Duodenal mucosa (tissue), 2 donors: ENCODE data around the gene GMIP.

Experiments used
- H3K27ac ChIP-seq: one replicate; pipeline ENCODE4 v1.7.0; 2013; ENCODE audit warnings: low read depth, low read length
- H3K27me3 ChIP-seq, 2 donors: one replicate each; pipeline ENCODE4 v1.7.0; 2013; ENCODE audit warnings: low read length in 2 of 2, control low read depth in 1 of 2; ENCODE audit not compliant: insufficient read depth in 2 of 2, control insufficient read depth in 1 of 2
- H3K36me3 ChIP-seq, 2 donors: one replicate each; pipeline ENCODE4 v1.7.0; 2013; ENCODE audit warnings: low read length in 2 of 2, control low read depth in 1 of 2; ENCODE audit not compliant: insufficient read depth in 2 of 2, control insufficient read depth in 1 of 2
- H3K4me1 ChIP-seq, 2 donors: one replicate each; pipeline ENCODE4 v1.7.0; 2013; ENCODE audit warnings: low read length in 2 of 2, control low read depth in 1 of 2; ENCODE audit not compliant: insufficient read depth in 2 of 2, control insufficient read depth in 1 of 2
- H3K4me3 ChIP-seq, 2 donors: one replicate each; pipeline ENCODE4 v1.7.0; 2013; ENCODE audit warnings: low read length in 2 of 2, low read depth in 1 of 2
- H3K9ac ChIP-seq, 2 donors: one replicate each; pipeline ENCODE4 v1.7.0; 2013; ENCODE audit warnings: low read length in 2 of 2, low read depth in 1 of 2
- H3K9me3 ChIP-seq, 2 donors: one replicate each; pipeline ENCODE4 v1.7.0; 2013; ENCODE audit warnings: low read length in 2 of 2, control low read depth in 1 of 2; ENCODE audit not compliant: control insufficient read depth in 1 of 2

Gene GMIP

GRCh38 chr19:19659646-19660245 lies 16.3 kb upstream of the GMIP start:
- Histone ChIP-seq H3K9ac (no peak overlapping the region), H3K4me1 (peaks cover 17 to 24% of the 10 kb centered on the region in 2 donors), H3K27me3 (no peaks in the 10 kb centered on the region), H3K36me3 (peaks cover 32 to 52% of the 10 kb centered on the region in 2 donors), H3K27ac (no peak overlapping the region), H3K4me3 (no peak overlapping the region), H3K9me3 (no peaks in the 10 kb centered on the region)

- Histone ChIP-seq H3K4me3 (no peak overlapping the region), H3K4me1 (peaks cover 13 to 17% of the 10 kb centered on the region in 2 donors), H3K27me3 (no peaks in the 10 kb centered on the region), H3K27ac (no peak overlapping the region), H3K36me3 (peaks cover 45 to 74% of the 10 kb centered on the region in 2 donors), H3K9ac (no peak overlapping the region), H3K9me3 (no peaks in the 10 kb centered on the region)
Measured at GRCh38 chr19:19657397-19657783, 13.9 kb upstream of the GMIP start.

GRCh38 chr19:19656451-19657396 lies 13.3 kb upstream of the GMIP start:
- H3K36me3 ChIP-seq: peaks cover 50 to 80% of the 10 kb centered on the region in 2 donors
- no peaks in the 10 kb centered on the region for H3K27me3 ChIP-seq
- H3K9ac ChIP-seq: no peak overlapping the region
- no peak overlapping the region for H3K27ac ChIP-seq
- H3K9me3 ChIP-seq: no peaks in the 10 kb centered on the region
- peaks cover 7 to 10% of the 10 kb centered on the region in 2 donors for H3K4me1 ChIP-seq
- H3K4me3 ChIP-seq: no peak overlapping the region

- Histone ChIP-seq H3K4me3 (no peak overlapping the region), H3K4me1 (peaks cover 0 to 3% of the 10 kb centered on the region in 2 donors), H3K9ac (no peak overlapping the region), H3K36me3 (peaks cover 59 to 90% of the 10 kb centered on the region in 2 donors), H3K9me3 (no peaks in the 10 kb centered on the region), H3K27me3 (no peaks in the 10 kb centered on the region), H3K27ac (no peak overlapping the region)
Measured at GRCh38 chr19:19655641-19656343, 12.3 kb upstream of the GMIP start.

GRCh38 chr19:19655051-19655594 lies 11.7 kb upstream of the GMIP start:
- Histone ChIP-seq H3K36me3 (peaks cover 59 to 95% of the 10 kb centered on the region in 2 donors), H3K4me3 (no peak overlapping the region), H3K27me3 (no peaks in the 10 kb centered on the region), H3K9me3 (no peaks in the 10 kb centered on the region), H3K27ac (no peak overlapping the region), H3K4me1 (peaks cover 0 to 3% of the 10 kb centered on the region in 2 donors), H3K9ac (no peak overlapping the region)

GRCh38 chr19:19654441-19654840 lies 11.0 kb upstream of the GMIP start:
- Histone ChIP-seq H3K36me3 (peaks cover 55 to 96% of the 10 kb centered on the region in 2 donors), H3K4me3 (no peak overlapping the region), H3K27ac (no peak overlapping the region), H3K4me1 (no peaks in the 10 kb centered on the region), H3K27me3 (no peaks in the 10 kb centered on the region), H3K9ac (no peak overlapping the region), H3K9me3 (no peaks in the 10 kb centered on the region)

- no peak overlapping the region for H3K27ac ChIP-seq
- no peaks in the 10 kb centered on the region for H3K9me3 ChIP-seq
- H3K4me3 ChIP-seq: no peak overlapping the region
- peaks cover 54 to 93% of the 10 kb centered on the region in 2 donors for H3K36me3 ChIP-seq
- no peak overlapping the region for H3K9ac ChIP-seq
- no peaks in the 10 kb centered on the region for H3K27me3 ChIP-seq
- no peaks in the 10 kb centered on the region for H3K4me1 ChIP-seq
Measured at GRCh38 chr19:19653597-19654147, 10.2 kb upstream of the GMIP start.

GRCh38 chr19:19652482-19653295 lies 9.2 kb upstream of the GMIP start:
- no peak overlapping the region for H3K9ac ChIP-seq
- H3K27ac ChIP-seq: no peak overlapping the region
- H3K4me1 ChIP-seq: no peaks in the 10 kb centered on the region
- H3K27me3 ChIP-seq: no peaks in the 10 kb centered on the region
- no peaks in the 10 kb centered on the region for H3K9me3 ChIP-seq
- H3K4me3 ChIP-seq: no peak overlapping the region
- H3K36me3 ChIP-seq: peaks cover 49 to 84% of the 10 kb centered on the region in 2 donors

- Histone ChIP-seq H3K9me3 (no peaks in the 10 kb centered on the region), H3K36me3 (peaks cover 47 to 84% of the 10 kb centered on the region in 2 donors), H3K9ac (no peak overlapping the region), H3K27ac (no peak overlapping the region), H3K4me3 (no peak overlapping the region), H3K4me1 (no peaks in the 10 kb centered on the region), H3K27me3 (no peaks in the 10 kb centered on the region)
Measured at GRCh38 chr19:19651076-19651475, 7.6 kb upstream of the GMIP start.
